Esophagus squamous epithelium (tissue), 5 donors: Measurements from ENCODE around the gene PACC1. TPM values are rescaled to one million over a fixed set of nuclear protein-coding genes. Genes with fewer than 3 reads are reported as not detected.

ENCODE experiments used
- DNase-seq: peaks from one replicate; lab custom pipeline; 2025; lab: John Stamatoyannopoulos, UW
- H3K27ac ChIP-seq, 4 donors: fragments of 200-600 bp; sonication (generic); one replicate each; pipeline ENCODE4 v1.5.1; 2016 to 2019; ENCODE audit warnings: mild to moderate bottlenecking in 1 of 4
- H3K27me3 ChIP-seq, 4 donors: fragments of 200-600 bp; sonication (generic); 1 replicate in 3 of 4; 2 replicates in 1 of 4; pipeline versions ENCODE4 v1.5.1 to v1.6.0; 2017 to 2021; ENCODE audit warnings: antibody characterized with exemption in 1 of 4
- H3K36me3 ChIP-seq, 3 donors: fragments of 200-600 bp; sonication (generic); one replicate each; pipeline ENCODE4 v1.5.1; 2016 to 2019
- H3K4me1 ChIP-seq, 3 donors: fragments of 200-600 bp; sonication (generic); one replicate each; pipeline ENCODE4 v1.5.1; 2017 to 2019
- H3K4me3 ChIP-seq, 4 donors: fragments of 200-600 bp; sonication (generic); 1 replicate in 3 of 4; 2 replicates in 1 of 4; pipeline ENCODE4 v1.5.1; 2016 to 2019; ENCODE audit warnings: mild to moderate bottlenecking in 2 of 4, moderate library complexity in 1 of 4
- H3K9me3 ChIP-seq, 3 donors: fragments of 200-600 bp; sonication (generic); one replicate each; pipeline ENCODE4 v1.5.1; 2016 to 2019
- CTCF ChIP-seq, 6 experiments: fragments of 450-650 bp in 4 of 6; fragments of 200-600 bp in 2 of 6; sonication (generic) in 2 of 6; IDR thresholded peaks; one replicate each; pipeline ENCODE4 v1.5.1; 2016 to 2019; ENCODE audit warnings: antibody characterized with exemption in 6 of 6, mild to moderate bottlenecking in 4 of 6, moderate library complexity in 4 of 6
- POLR2A ChIP-seq, 4 donors: fragments of 450-650 bp; IDR thresholded peaks; one replicate each; pipeline ENCODE4 v1.6.1; 2017; ENCODE audit warnings: antibody characterized with exemption in 4 of 4, mild to moderate bottlenecking in 4 of 4, moderate library complexity in 3 of 4
- WGBS, 2 donors: methylation state at CpG; one replicate each; pipeline ENCODE4 v1.1.5; 2018; 5-methylcytosine and 5-hydroxymethylcytosine counted together
- intact Hi-C: fragments of 100-400 bp; cut with DNase I; formaldehyde crosslinking; loops from one replicate; pipeline ENCODE4 v1.15.0; 2022
- total RNA-seq, 4 donors: library from RNA; depleted of rRNA; stranded (reverse); fragments of >200 nt; gene quantifications; one replicate each; pipeline ENCODE4 v1.1.0, GENCODE V29; 2016
- donor health status: DM: yes; HTN: yes; CAD: no.

Gene PACC1
- total RNA-seq, 4 donors from 2014 or later, result 5.0 to 7.6 (median 6.3) TPM

- DNase-seq, result no peak
- Histone ChIP-seq H3K4me3 (no peak overlapping the region), H3K36me3 (peaks cover 10 to 47% (median 11%) of the 10 kb centered on the region in 3 donors), H3K9me3 (peaks cover 0 to 11% (median 8%) of the 10 kb centered on the region in 3 donors), H3K4me1 (no peaks in the 10 kb centered on the region), H3K27me3 (no peaks in the 10 kb centered on the region), H3K27ac (no peak overlapping the region)
- 40 to 77% methylated on average over 1 of the region's 1 CpG for WGBS, 2 donors
- TF ChIP-seq POLR2A (IDR thresholded peaks at IDR 0.05) (no peak), CTCF (IDR thresholded peaks at IDR 0.05) (no peak)
- intact Hi-C loops, result no loop called here
Observed at GRCh38 chr1:212386029-212386428, 28.7 kb downstream of the PACC1 start.

GRCh38 chr1:212381397-212382035 is 33.2 kb downstream of the PACC1 start:
- H3K36me3 ChIP-seq, result peaks cover 10 to 77% (median 11%) of the 10 kb centered on the region in 3 donors
- H3K9me3 ChIP-seq, result no peaks in the 10 kb centered on the region
- H3K4me3 ChIP-seq, result no peak overlapping the region
- no peaks in the 10 kb centered on the region for H3K27me3 ChIP-seq
- TF ChIP-seq POLR2A (IDR thresholded peaks at IDR 0.05) (no peak), CTCF (IDR thresholded peaks at IDR 0.05) (no peak)
- H3K4me1 ChIP-seq, result no peaks in the 10 kb centered on the region
- 63 to 90% methylated on average over 4 of the region's 4 CpGs for WGBS, 2 donors
- no peak for DNase-seq
- intact Hi-C loops, result no loop called here
- H3K27ac ChIP-seq, result no peak overlapping the region

GRCh38 chr1:212379366-212379765 is 35.3 kb downstream of the PACC1 start:
- DNase-seq, result no peak
- WGBS, 2 donors, result 86 to 100% methylated on average over 2 of the region's 2 CpGs
- TF ChIP-seq CTCF (IDR thresholded peaks at IDR 0.05) (no peak), POLR2A (IDR thresholded peaks at IDR 0.05) (no peak)
- peaks cover 1 to 62% (median 2%) of the 10 kb centered on the region in 3 donors for H3K36me3 ChIP-seq
- no peak overlapping the region for H3K4me3 ChIP-seq
- H3K4me1 ChIP-seq, result no peaks in the 10 kb centered on the region
- intact Hi-C loops, result no loop called here
- H3K9me3 ChIP-seq, result no peaks in the 10 kb centered on the region
- no peak overlapping the region for H3K27ac ChIP-seq
- H3K27me3 ChIP-seq, result no peaks in the 10 kb centered on the region

GRCh38 chr1:212377644-212378043 is 37.0 kb downstream of the PACC1 start:
- Histone ChIP-seq H3K4me3 (no peak overlapping the region), H3K4me1 (no peaks in the 10 kb centered on the region)

More at GRCh38 chr1:212377644-212378043, 37.0 kb downstream of the PACC1 start:
- Histone ChIP-seq H3K27me3 (no peaks in the 10 kb centered on the region), H3K36me3 (peaks cover 0 to 44% (median 0%) of the 10 kb centered on the region in 3 donors), H3K27ac (no peak overlapping the region), H3K9me3 (no peaks in the 10 kb centered on the region)
- no peak for TF ChIP-seq CTCF (IDR thresholded peaks at IDR 0.05)
- TF ChIP-seq POLR2A (IDR thresholded peaks at IDR 0.05), result no peak
- DNase-seq, result no peak
- WGBS, 2 donors, result no CpG with 5 or more reads among the region's 3 CpGs
- intact Hi-C loops, result no loop called here
